A549 (cell line): ENCODE data around the gene ASIC2. TPM values are rescaled to one million over a fixed set of nuclear protein-coding genes. Genes with fewer than 3 reads are reported as not detected.

Experiments
- ATAC-seq, 2 experiments: fragments of 200-7000 bp in 1 of 2; fragments of >200 bp in 1 of 2; cut with Nextera tagmentation in 1 of 2; cut with Tn5 transposase in 1 of 2; 3 replicates each; pipeline versions ENCODE4 v1.8.0 to v1.9.1; 2018 to 2020; ENCODE audit warnings: mild to moderate bottlenecking in 1 of 2, moderate library complexity in 1 of 2
- CTCF ChIA-PET: fragments of 300-600 bp; sonication (Branson Sonifier 250); formaldehyde crosslinking; extraction: SDS; loops from one replicate; lab custom pipeline; 2021; ENCODE audit warnings: antibody characterized with exemption, inconsistent platforms; lab: Yijun Ruan, JAX
- POLR2A ChIA-PET: fragments of 350-600 bp; formaldehyde crosslinking; extraction: SDS; loops from one replicate; lab custom pipeline; 2021; ENCODE audit warnings: antibody characterized with exemption, inconsistent platforms; lab: Yijun Ruan, JAX
- DNase-seq, 2 experiments: peaks; one replicate each; pipeline versions ENCODE4 v3.0.0 to v3.0.0-alpha.2; 2011 to 2016; ENCODE audit warnings: low read depth in 1 of 2, low spot score in 1 of 2
- FAIRE-seq: peaks from 2 replicates; lab custom pipeline; 2011; peaks lifted over from hg19 to GRCh38; lab: Jason Lieb, UNC
- H3K27ac ChIP-seq, 2 experiments: fragments of >200 bp; sonication (Bioruptor Twin); formaldehyde crosslinking; 3 replicates each; pipeline ENCODE4 v1.5.1; 2016 to 2017
- H3K4me1 ChIP-seq: fragments of >200 bp; sonication (Bioruptor Twin); formaldehyde crosslinking; 3 replicates; pipeline ENCODE4 v1.6.1; 2016
- H3K4me2 ChIP-seq: fragments of >200 bp; sonication (Bioruptor Twin); formaldehyde crosslinking; 3 replicates; pipeline ENCODE4 v1.6.1; 2016
- H3K4me3 ChIP-seq: fragments of >200 bp; sonication (Bioruptor Twin); formaldehyde crosslinking; 3 replicates; pipeline ENCODE4 v1.5.1; 2016
- H3K9me3 ChIP-seq: fragments of >200 bp; sonication (Bioruptor Twin); formaldehyde crosslinking; 3 replicates; pipeline ENCODE4 v1.6.1; 2016
- CBX2 ChIP-seq: fragments of 200-600 bp; sonication (generic); IDR thresholded peaks from 2 replicates; pipeline ENCODE4 v1.6.1; 2016; ENCODE audit warnings: low read depth, mild to moderate bottlenecking, borderline replicate concordance
- CHD4 ChIP-seq: fragments of 200-600 bp; sonication (generic); IDR thresholded peaks from 2 replicates; pipeline ENCODE4 v1.6.1; 2016; ENCODE audit warnings: antibody characterized with exemption, mild to moderate bottlenecking, borderline replicate concordance
- EHF ChIP-seq: fragments of 250-450 bp; sonication (Bioruptor Pico); IDR thresholded peaks from 2 replicates; pipeline ENCODE4 v1.5.0; 2020; ENCODE audit warnings: mild to moderate bottlenecking
- EP300 ChIP-seq, 2 experiments: fragments of >200 bp; sonication (Bioruptor Twin); formaldehyde crosslinking; IDR thresholded peaks; 2 replicates in 1 of 2; 3 replicates in 1 of 2; pipeline ENCODE4 v1.6.1; 2016 to 2017
- FOSL2 ChIP-seq, 2 experiments: fragments of 450-650 bp in 1 of 2; fragments of >200 bp in 1 of 2; sonication (Bioruptor Twin) in 1 of 2; formaldehyde crosslinking; IDR thresholded peaks; 2 replicates each; pipeline versions ENCODE4 v1.5.0 to v1.6.1; 2016 to 2020; ENCODE audit warnings: mild to moderate bottlenecking in 1 of 2, moderate library complexity in 1 of 2
- FOXS1 ChIP-seq: fragments of 250-450 bp; sonication (Bioruptor Pico); IDR thresholded peaks from 2 replicates; pipeline ENCODE4 v1.5.0; 2020; ENCODE audit warnings: mild to moderate bottlenecking, moderate library complexity
- GATA3 ChIP-seq: IDR thresholded peaks from 2 replicates; pipeline ENCODE4 v1.6.1; 2012; ENCODE audit warnings: borderline replicate concordance
- HDAC2 ChIP-seq: fragments of 200-600 bp; sonication (generic); IDR thresholded peaks from 2 replicates; pipeline ENCODE4 v1.6.1; 2016
- HES2 ChIP-seq: fragments of >200 bp; sonication (Bioruptor Twin); formaldehyde crosslinking; IDR thresholded peaks from 2 replicates; pipeline ENCODE4 v1.6.1; 2016
- HEYL ChIP-seq: fragments of 250-450 bp; sonication (Bioruptor Pico); IDR thresholded peaks from 2 replicates; pipeline ENCODE4 v1.8.0; 2021; ENCODE audit warnings: mild to moderate bottlenecking, moderate library complexity
- HMGXB4 ChIP-seq: fragments of 250-450 bp; sonication (Bioruptor Pico); IDR thresholded peaks from 2 replicates; pipeline ENCODE4 v1.5.0; 2021; ENCODE audit warnings: mild to moderate bottlenecking, moderate library complexity, borderline replicate concordance
- JUNB ChIP-seq: fragments of >200 bp; sonication (Bioruptor Twin); formaldehyde crosslinking; IDR thresholded peaks from 2 replicates; pipeline ENCODE4 v1.6.1; 2016
- KDM5A ChIP-seq: fragments of 200-600 bp; sonication (generic); IDR thresholded peaks from 2 replicates; pipeline ENCODE4 v1.6.1; 2016; ENCODE audit warnings: antibody characterized with exemption, mild to moderate bottlenecking
- MAFK ChIP-seq: fragments of 450-650 bp; IDR thresholded peaks from 2 replicates; pipeline ENCODE4 v1.6.1; 2014; ENCODE audit not compliant: partially characterized antibody
- MAZ ChIP-seq: fragments of 150-350 bp; IDR thresholded peaks from 2 replicates; pipeline ENCODE4 v1.6.1; 2014; ENCODE audit warnings: antibody characterized with exemption, low read depth, low read length, borderline replicate concordance
- NR3C1 ChIP-seq: fragments of >200 bp; sonication (Bioruptor Twin); formaldehyde crosslinking; IDR thresholded peaks from 3 replicates; pipeline ENCODE4 v1.6.1; 2017
- PHF8 ChIP-seq: fragments of 200-600 bp; sonication (generic); IDR thresholded peaks from 2 replicates; pipeline ENCODE4 v1.6.1; 2016; ENCODE audit warnings: low read depth, mild to moderate bottlenecking, antibody characterized with exemption, moderate library complexity, borderline replicate concordance
- RAD21 ChIP-seq, 2 experiments: fragments of >200 bp in 1 of 2; sonication (Bioruptor Twin) in 1 of 2; formaldehyde crosslinking in 1 of 2; IDR thresholded peaks in 1 of 2; conservative IDR thresholded peaks in 1 of 2; 2 replicates in 1 of 2; 3 replicates in 1 of 2; pipeline ENCODE4 v1.6.1; 2012 to 2018; ENCODE audit warnings: inconsistent platforms in 1 of 2
- RARB ChIP-seq: fragments of 250-450 bp; sonication (Bioruptor Pico); IDR thresholded peaks from 2 replicates; pipeline ENCODE4 v1.8.0; 2021; ENCODE audit warnings: mild to moderate bottlenecking, moderate library complexity
- REST ChIP-seq: fragments of 200-600 bp; sonication (generic); IDR thresholded peaks from 2 replicates; pipeline ENCODE4 v1.6.1; 2016; ENCODE audit warnings: antibody characterized with exemption, mild to moderate bottlenecking, moderate library complexity
- RNF2 ChIP-seq: fragments of 200-600 bp; sonication (generic); IDR thresholded peaks from 2 replicates; pipeline ENCODE4 v1.6.1; 2016; ENCODE audit warnings: low read depth, mild to moderate bottlenecking, antibody characterized with exemption, moderate library complexity, borderline replicate concordance
- SREBF2 ChIP-seq: fragments of 450-650 bp; IDR thresholded peaks from 2 replicates; pipeline ENCODE4 v1.6.1; 2014; ENCODE audit warnings: mild to moderate bottlenecking, moderate library complexity
- ZC3H11A ChIP-seq: fragments of 450-650 bp; IDR thresholded peaks from 2 replicates; pipeline ENCODE4 v1.6.1; 2014; ENCODE audit warnings: antibody characterized with exemption, mild to moderate bottlenecking
- ZNF302 ChIP-seq: fragments of 250-450 bp; sonication (Bioruptor Pico); IDR thresholded peaks from 2 replicates; pipeline ENCODE4 v1.9.0; 2021; ENCODE audit warnings: inconsistent platforms, mild to moderate bottlenecking, moderate library complexity
- WGBS: methylation state at CpG from one replicate; pipeline ENCODE4 v1.1.6; 2017; ENCODE audit errors: missing lambda C conversion rate; 5-methylcytosine and 5-hydroxymethylcytosine counted together
- polyA plus RNA-seq, 4 experiments: library from polyadenylated mRNA; depleted of rRNA in 3 of 4; stranded (reverse); fragments of >200 nt; fragmentation: RNase III in 1 of 4; extraction: RNeasy Plus Mini Kit Qiagen cat#74134 plus additional on column Dnase treatment in 1 of 4; gene quantifications; 2 replicates in 3 of 4; 3 replicates in 1 of 4; pipeline ENCODE4 v1.2.3, GENCODE V29; 2011 to 2017

The ASIC2 gene
- polyA plus RNA-seq, 2 of the 4 experiments (the other 2 are of a cell fraction) = 1.5 to 1.9 TPM

GRCh38 chr17:33288954-33289353 lies 4.1 kb downstream of the ASIC2 start:
- H3K4me2 ChIP-seq = no peak overlapping the region
- ATAC-seq (no peak), DNase-seq (no peak), FAIRE-seq (no peak)
- no peak overlapping the region for H3K4me3 ChIP-seq
- TF ChIP-seq NR3C1 (no peak), EHF (CRISPR knock-in tag) (no peak), RNF2 (no peak), RAD21 (conservative IDR thresholded peaks at IDR 0.05 in 1 of 2, IDR thresholded peaks at IDR 0.05 in 1 of 2) (no peak), GATA3 (no peak), ZNF302 (no peak), JUNB (no peak), REST (no peak), MAFK (no peak), FOSL2 (IDR thresholded peaks at IDR 0.05) (no peak), FOSL2 (CRISPR knock-in tag; IDR thresholded peaks at IDR 0.05) (no peak), CHD4 (no peak), RARB (CRISPR knock-in tag) (no peak)
- no peak overlapping the region for H3K27ac ChIP-seq
- H3K4me1 ChIP-seq = peaks cover 18% of the 10 kb centered on the region
- 58% methylated on average over 1 of the region's 1 CpG for WGBS
- no peaks in the 10 kb centered on the region for H3K9me3 ChIP-seq
- ChIA-PET CTCF (interaction anchor here (0.8 to 9.1 kb wide), 9 partner anchors 10 to 239 kb away, joined by 3 to 80 read pairs (median 4); no protein-coding TSS in a partner anchor), POLR2A (no interaction called here)

GRCh38 chr17:33287096-33287725 lies 5.9 kb downstream of the ASIC2 start:
- TF ChIP-seq EHF (CRISPR knock-in tag) = no peak
- WGBS = 57% methylated on average over 3 of the region's 3 CpGs
- H3K4me1 ChIP-seq = peaks cover 30% of the 10 kb centered on the region
- DNase-seq = no peak
- ChIA-PET POLR2A (no interaction called here), CTCF (interaction anchor here (0.6 to 9.1 kb wide), 10 partner anchors 9 to 289 kb away, joined by 3 to 80 read pairs (median 3); no protein-coding TSS in a partner anchor)
- ATAC-seq = no peak
- no peaks in the 10 kb centered on the region for H3K9me3 ChIP-seq
- no peak for FAIRE-seq
- no peak overlapping the region for H3K4me2 ChIP-seq
- H3K4me3 ChIP-seq = no peak overlapping the region
- H3K27ac ChIP-seq = no peak overlapping the region

GRCh38 chr17:33285413-33285812 lies 7.7 kb downstream of the ASIC2 start:
- WGBS = 81% methylated on average over 3 of the region's 3 CpGs
- ATAC-seq = no peak
- TF ChIP-seq KDM5A (no peak), EHF (CRISPR knock-in tag) (no peak), EP300 (IDR thresholded peaks at IDR 0.05) (no peak), HEYL (CRISPR knock-in tag) (no peak)
- TF ChIP-seq, all 56 proteins: peak for 0
- Histone ChIP-seq H3K27ac (no peak overlapping the region), H3K4me3 (no peak overlapping the region), H3K4me2 (no peak overlapping the region), H3K4me1 (peaks cover 30% of the 10 kb centered on the region), H3K9me3 (no peaks in the 10 kb centered on the region)
- FAIRE-seq = no peak
- ChIA-PET POLR2A (no interaction called here), CTCF (interaction anchor here (0.8 to 9.1 kb wide), 5 partner anchors 7 to 502 kb away, joined by 3 to 80 read pairs (median 4); no protein-coding TSS in a partner anchor)
- no peak for DNase-seq

- CTCF ChIA-PET = interaction anchor here (0.8 to 1.8 kb wide), 7 partner anchors 8 to 31 kb away, joined by 3 to 7 read pairs (median 3); partner anchors contain the start of gene ASIC2
- peak overlapping the region; percentile 52 to 65; a peak in 5 of 6 replicates for H3K27ac ChIP-seq
- no peaks in the 10 kb centered on the region for H3K9me3 ChIP-seq
- peak overlapping the region; percentile 8; the same call in 1 of the 3 replicates for H3K4me3 ChIP-seq
- peak; percentile 100 for FAIRE-seq
- H3K4me2 ChIP-seq = peak overlapping the region; percentile 76
- ATAC-seq = peak; percentile 68 to 91
- H3K4me1 ChIP-seq = peaks cover 30% of the 10 kb centered on the region
- POLR2A ChIA-PET = no interaction called here
- DNase-seq = peak; percentile 70 to 91
- WGBS = under 1% methylated on average over 4 of the region's 4 CpGs
- TF ChIP-seq MAZ = no peak
- TF ChIP-seq SREBF2 = no peak
- no peak for TF ChIP-seq HDAC2
- no peak for TF ChIP-seq PHF8
- no peak for TF ChIP-seq HES2
- no peak for TF ChIP-seq ZC3H11A
- TF ChIP-seq KDM5A = no peak
- TF ChIP-seq JUNB = peak; percentile 92
- TF ChIP-seq HMGXB4 (CRISPR knock-in tag) = no peak
- TF ChIP-seq NR3C1 = no peak
- no peak for TF ChIP-seq FOXS1 (CRISPR knock-in tag)
- no peak for TF ChIP-seq CBX2
These were observed 9.1 kb downstream of the ASIC2 start for GRCh38 chr17:33284022-33284421.
